GM18907 (cell line): ENCODE results near the gene KLHL17.
"Not testable (repeated sequence)": the region's sequence is repeated elsewhere in the genome, so short reads cannot be mapped to it uniquely, and the experiment has no call there.

Source experiments
- ATAC-seq: cut with Tn5 transposase; IDR thresholded peaks from one replicate; pipeline ENCODE4 v1.9.1; 2021; ENCODE audit warnings: mild to moderate bottlenecking, moderate library complexity; ENCODE audit not compliant: unreplicated experiment

Gene KLHL17

GRCh38 chr1:978835-979743 is 18.7 kb downstream of the KLHL17 start:
- ATAC-seq: no peak

- ATAC-seq: no peak
Measured at GRCh38 chr1:979744-980072, 19.3 kb downstream of the KLHL17 start.

DNA sequence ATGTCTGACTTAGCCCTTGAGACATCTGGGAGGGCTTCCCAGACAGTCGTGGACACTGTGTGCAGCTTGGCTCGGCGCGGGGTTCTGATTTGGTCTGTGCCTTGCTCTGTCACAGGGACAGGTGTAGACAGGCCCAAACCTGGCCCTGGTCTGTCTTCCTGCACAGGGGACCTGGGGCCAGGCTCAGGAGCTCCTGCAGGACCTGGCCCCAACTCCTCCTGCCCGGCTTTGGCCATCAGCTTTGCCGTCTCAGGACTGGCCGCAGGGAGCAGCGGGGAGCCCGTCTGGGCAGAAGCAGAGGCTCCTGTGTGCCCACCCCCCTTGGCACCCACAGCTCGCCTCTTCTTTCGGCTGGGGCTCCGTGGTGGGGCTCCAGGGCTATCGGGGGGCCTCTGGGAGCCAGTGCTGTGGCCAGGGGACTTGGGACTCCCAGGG is 19.8 kb downstream of the KLHL17 start:
- no peak for ATAC-seq

GRCh38 chr1:980602-981395 is 20.4 kb downstream of the KLHL17 start:
- no peak for ATAC-seq

GRCh38 chr1:981491-981954 is 21.1 kb downstream of the KLHL17 start:
- no peak for ATAC-seq

GRCh38 chr1:981955-982558 is 21.7 kb downstream of the KLHL17 start, which contains the start of gene PERM1:
TSS of gene PERM1 (minus strand) at chr1:982093. CDS start at chr1:981029, 1,064 bp downstream.
- ATAC-seq: no peak

DNA sequence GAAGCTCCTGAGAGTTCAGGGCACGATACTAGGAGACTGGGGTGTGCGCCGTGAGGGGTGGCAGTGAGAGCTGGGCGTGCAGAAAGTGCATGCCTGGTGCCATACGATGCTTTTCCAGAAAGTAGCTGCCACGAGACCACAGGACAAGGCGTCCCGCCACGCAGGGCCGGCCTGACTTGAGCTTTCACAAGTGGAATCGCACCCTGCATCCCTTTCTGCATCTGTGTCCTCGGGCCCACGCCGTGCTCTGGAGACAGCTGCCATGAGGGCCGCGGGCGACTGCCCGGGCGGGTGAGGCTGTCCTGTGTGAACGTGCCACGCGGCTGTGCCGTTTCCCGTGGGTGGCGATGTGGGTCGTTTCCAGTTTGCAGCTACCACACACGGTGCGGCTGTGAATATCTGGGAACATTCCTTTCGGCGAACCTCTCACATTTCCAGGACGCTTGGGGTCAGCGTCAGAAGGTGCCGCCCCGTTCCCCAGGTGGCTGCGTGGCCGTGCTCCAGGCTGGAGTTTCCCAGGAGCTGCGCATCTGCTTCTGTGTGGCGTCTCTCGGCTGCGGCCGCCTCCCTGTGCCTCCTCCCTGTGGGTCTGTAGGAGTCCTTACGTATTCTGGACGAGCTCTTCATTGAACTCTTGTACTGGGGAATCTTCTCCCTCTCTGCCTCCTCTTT is 22.5 kb downstream of the KLHL17 start:
- ATAC-seq: no peak

GRCh38 chr1:983798-984475 is 23.6 kb downstream of the KLHL17 start:
- ATAC-seq: no peak

DNA sequence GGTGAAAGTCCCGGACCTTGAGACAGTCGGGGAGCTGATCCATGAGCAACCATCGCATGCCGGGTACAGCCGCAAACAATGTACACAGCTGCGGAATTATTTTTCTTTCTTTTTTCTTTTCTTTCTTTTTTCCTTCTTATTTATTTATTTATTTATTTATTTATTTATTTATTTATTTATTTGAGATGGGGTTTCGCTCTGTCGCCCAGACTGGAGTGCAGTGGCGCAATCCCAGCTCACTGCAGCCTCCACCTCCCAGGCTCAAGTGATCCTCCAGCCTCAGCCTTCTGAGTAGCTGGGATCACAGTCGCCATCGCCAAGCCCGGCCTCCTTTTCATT is 24.1 kb downstream of the KLHL17 start:
- ATAC-seq: no peak

DNA sequence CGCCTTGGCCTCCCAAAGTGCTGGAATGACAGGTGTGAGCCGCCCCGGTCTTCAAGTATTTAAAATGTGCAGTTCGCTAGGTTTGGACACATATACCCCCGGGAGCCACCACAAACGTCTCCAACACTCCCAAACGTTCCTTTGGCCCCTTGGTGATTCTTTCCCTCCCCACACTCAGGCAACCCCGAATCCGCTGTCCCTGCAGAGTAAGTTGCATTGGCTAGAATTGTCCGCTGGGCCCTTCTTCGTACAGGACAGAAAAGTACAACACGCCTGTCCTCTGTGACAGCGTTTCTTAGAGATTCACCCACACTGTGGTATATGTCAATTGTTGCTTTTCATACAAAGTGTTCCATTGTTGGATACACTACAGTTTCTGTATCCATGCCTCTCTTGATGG is 24.7 kb downstream of the KLHL17 start:
- no peak for ATAC-seq

GRCh38 chr1:988061-988460 is 27.7 kb downstream of the KLHL17 start:
- not testable (repeated sequence) for ATAC-seq

DNA sequence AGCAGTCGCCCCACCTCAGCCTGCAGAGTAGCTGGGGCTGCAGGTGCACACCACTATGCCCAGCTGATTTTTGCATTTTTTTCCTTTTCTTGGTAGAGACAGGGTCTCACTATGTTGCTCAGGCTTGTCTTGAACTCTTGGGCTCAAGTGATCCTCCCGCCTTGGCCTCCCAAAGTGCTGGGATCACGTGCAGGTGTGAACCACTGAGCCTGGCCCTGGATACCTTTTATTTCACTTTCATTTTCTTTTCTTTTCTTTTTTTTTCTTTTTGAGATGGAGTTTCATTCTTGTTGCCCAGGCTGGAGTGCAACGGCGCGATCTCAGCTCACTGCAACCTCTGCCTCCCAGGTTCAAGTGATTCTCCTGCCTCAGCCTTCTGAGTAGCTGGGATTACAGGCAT is 30.9 kb downstream of the KLHL17 start:
- not testable (repeated sequence) for ATAC-seq

DNA sequence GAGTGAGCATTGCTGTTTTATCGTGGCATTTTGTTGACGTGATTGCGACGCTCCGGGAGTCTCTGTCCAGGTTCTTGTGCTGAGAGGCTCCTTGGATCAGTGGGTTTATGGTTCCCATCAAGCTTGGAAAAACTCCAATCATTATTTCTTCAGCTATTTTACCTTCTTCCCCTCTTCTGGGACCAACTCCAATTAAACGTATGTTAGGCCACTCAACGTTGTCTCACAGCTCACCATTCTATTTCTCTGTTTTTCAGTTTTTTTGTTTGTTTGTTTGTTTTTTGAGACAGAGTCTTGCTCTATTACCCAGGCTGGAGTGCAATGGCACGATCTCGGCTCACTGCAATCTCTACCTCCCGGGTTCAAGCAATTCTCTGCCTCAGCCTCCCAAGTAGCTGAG is 31.5 kb downstream of the KLHL17 start:
- no peak for ATAC-seq

- ATAC-seq: no peak
Measured at GRCh38 chr1:992362-992761, 32.0 kb downstream of the KLHL17 start.

- no peak for ATAC-seq
Measured at GRCh38 chr1:993379-993995, 33.1 kb downstream of the KLHL17 start.

DNA sequence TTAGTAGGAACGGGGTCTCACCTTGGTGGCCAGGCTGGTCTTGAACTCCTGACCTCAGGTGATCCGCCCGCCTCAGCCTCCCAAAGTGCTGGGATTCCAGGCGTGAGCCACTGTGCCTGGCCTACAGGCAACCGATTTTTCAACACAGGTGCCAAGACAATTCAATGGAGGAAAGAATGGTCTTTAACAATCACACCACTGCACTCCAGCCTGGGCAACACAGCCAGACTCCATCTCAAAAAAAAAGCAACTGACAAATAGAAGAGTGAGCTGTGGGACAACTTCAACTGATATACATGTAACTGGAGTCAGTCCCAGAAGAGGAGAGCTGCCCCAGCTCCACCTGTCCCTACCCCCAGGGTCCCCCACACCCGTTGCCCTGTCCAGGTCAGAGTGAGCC is 34.2 kb downstream of the KLHL17 start:
- not testable (repeated sequence) for ATAC-seq

GRCh38 chr1:995665-996633 is 35.6 kb downstream of the KLHL17 start:
- no peak for ATAC-seq

- ATAC-seq: no peak
Measured at GRCh38 chr1:996851-997712, 36.7 kb downstream of the KLHL17 start.
